ENCODE measurements around the gene TOPAZ1. TPM values are rescaled to one million over a fixed set of nuclear protein-coding genes. Genes with fewer than 3 reads are reported as not detected.

TOPAZ1 gene
- total and polyA plus RNA-seq, 2 of the 4 experiments (the other 2 are of a cell fraction) = not detected

GRCh38 chr3:44280077-44280476 lies 38.4 kb downstream of the TOPAZ1 start:
- POLR2A ChIA-PET (ENCODE audit: unreplicated experiment) = no interaction called here
- DNase-seq (no peak), ATAC-seq (ENCODE audit: low read depth) (no peak)
- in situ Hi-C loops (cut with MboI; ENCODE audit: low sequenced_read_pairs) (no loop called here), intact Hi-C loops (cut with micrococcal nuclease) (no loop called here), dilution Hi-C loops (cut with HindIII; ENCODE audit: low sequenced_read_pairs, unreplicated experiment) (no loop called here)
- no peak overlapping the region for H3K9ac ChIP-seq (ENCODE audit: low read depth, low read length)
- no peak overlapping the region for H3K18ac ChIP-seq (ENCODE audit: low read depth, low read length)
- H3K27me3 ChIP-seq (ENCODE audit: control insufficient read depth, insufficient read depth, low read length) = no peaks in the 10 kb centered on the region
- H2BK15ac ChIP-seq (ENCODE audit: low read depth, low read length) = no peak overlapping the region
- H3K79me1 ChIP-seq (ENCODE audit: low read depth in 1 of 2, low read length in 2 of 2) = no peaks in the 10 kb centered on the region
- H3K4me2 ChIP-seq (ENCODE audit: low read depth, low read length) = no peak overlapping the region
- no peak overlapping the region for H3K4ac ChIP-seq (ENCODE audit: low read depth, low read length)
- no TSS peak for BruUV-seq (replicated peaks)
- no peaks in the 10 kb centered on the region for H4K20me1 ChIP-seq (ENCODE audit: insufficient read depth, low read length)
- no peak overlapping the region for H3K4me3 ChIP-seq (ENCODE audit: insufficient read depth, low read depth, low read length)
- no peak overlapping the region for H2AFZ ChIP-seq (replicated peaks; ENCODE audit: low read length, poor library complexity)
- H3K14ac ChIP-seq (replicated peaks; ENCODE audit: low read depth, low read length) = no peak overlapping the region
- H2AK9ac ChIP-seq (replicated peaks; ENCODE audit: low read depth, low read length, poor library complexity) = no peak overlapping the region
- H3K56ac ChIP-seq (ENCODE audit: extremely low read depth, insufficient read depth, low read length) = no peak overlapping the region
- H3K4me1 ChIP-seq (ENCODE audit: control insufficient read depth, insufficient read depth, low read length) = no peaks in the 10 kb centered on the region
- H3K9me3 ChIP-seq (ENCODE audit: control insufficient read depth, insufficient read depth, low read length) = no peaks in the 10 kb centered on the region
- H3K27ac ChIP-seq (ENCODE audit: insufficient read depth, low read length) = no peak overlapping the region
- no peak overlapping the region for H2BK120ac ChIP-seq (ENCODE audit: low read depth, low read length)
- CTCF ChIA-PET = no interaction called here
- H2BK5ac ChIP-seq (ENCODE audit: low read depth, low read length, poor library complexity, severe bottlenecking) = no peak overlapping the region
- no peak for TF ChIP-seq RFX5 (IDR thresholded peaks at IDR 0.05; ENCODE audit: low read depth, low read length)
- TF ChIP-seq MAFK (IDR thresholded peaks at IDR 0.05; ENCODE audit: low read depth, low read length) = no peak
- TF ChIP-seq, protein P1, sequence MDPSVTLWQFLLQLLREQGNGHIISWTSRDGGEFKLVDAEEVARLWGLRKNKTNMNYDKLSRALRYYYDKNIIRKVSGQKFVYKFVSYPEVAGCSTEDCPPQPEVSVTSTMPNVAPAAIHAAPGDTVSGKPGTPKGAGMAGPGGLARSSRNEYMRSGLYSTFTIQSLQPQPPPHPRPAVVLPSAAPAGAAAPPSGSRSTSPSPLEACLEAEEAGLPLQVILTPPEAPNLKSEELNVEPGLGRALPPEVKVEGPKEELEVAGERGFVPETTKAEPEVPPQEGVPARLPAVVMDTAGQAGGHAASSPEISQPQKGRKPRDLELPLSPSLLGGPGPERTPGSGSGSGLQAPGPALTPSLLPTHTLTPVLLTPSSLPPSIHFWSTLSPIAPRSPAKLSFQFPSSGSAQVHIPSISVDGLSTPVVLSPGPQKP (IDR thresholded peaks at IDR 0.05; ENCODE audit: borderline replicate concordance, low read depth, low read length) = no peak
- TF ChIP-seq CTCF (conservative IDR thresholded peaks at IDR 0.05; ENCODE audit: low read depth, low read length) = no peak
- no peak for TF ChIP-seq FOS (IDR thresholded peaks at IDR 0.05; ENCODE audit: low read depth, low read length)
- TF ChIP-seq, protein P2, sequence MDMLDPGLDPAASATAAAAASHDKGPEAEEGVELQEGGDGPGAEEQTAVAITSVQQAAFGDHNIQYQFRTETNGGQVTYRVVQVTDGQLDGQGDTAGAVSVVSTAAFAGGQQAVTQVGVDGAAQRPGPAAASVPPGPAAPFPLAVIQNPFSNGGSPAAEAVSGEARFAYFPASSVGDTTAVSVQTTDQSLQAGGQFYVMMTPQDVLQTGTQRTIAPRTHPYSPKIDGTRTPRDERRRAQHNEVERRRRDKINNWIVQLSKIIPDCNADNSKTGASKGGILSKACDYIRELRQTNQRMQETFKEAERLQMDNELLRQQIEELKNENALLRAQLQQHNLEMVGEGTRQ (IDR thresholded peaks at IDR 0.05; ENCODE audit: low read depth, low read length) = no peak
- no peak for TF ChIP-seq POLR2A (IDR thresholded peaks at IDR 0.05; ENCODE audit: low read depth, low read length)
- TF ChIP-seq SMC3 (IDR thresholded peaks at IDR 0.05; ENCODE audit: low read depth, low read length) = no peak
- no peak for TF ChIP-seq RCOR1 (IDR thresholded peaks at IDR 0.05; ENCODE audit: insufficient replicate concordance, low read length)
- TF ChIP-seq RAD21 (IDR thresholded peaks at IDR 0.05; ENCODE audit: low read length) = no peak
- TF ChIP-seq CEBPB (IDR thresholded peaks at IDR 0.05; ENCODE audit: low read depth, low read length) = no peak
- TF ChIP-seq MXI1 (IDR thresholded peaks at IDR 0.05; ENCODE audit: borderline replicate concordance, low read depth, low read length) = no peak
- no peak for TF ChIP-seq BHLHE40 (IDR thresholded peaks at IDR 0.05; ENCODE audit: low read depth, low read length)
- no peak for TF ChIP-seq CHD1 (IDR thresholded peaks at IDR 0.05; ENCODE audit: low read depth, low read length)
- no peak for TF ChIP-seq MAZ (IDR thresholded peaks at IDR 0.05; ENCODE audit: borderline replicate concordance, low read depth, low read length)
- TF ChIP-seq NFE2L2 (IDR thresholded peaks at IDR 0.05; ENCODE audit: low read depth, low read length) = no peak
- H4K91ac ChIP-seq (ENCODE audit: insufficient read depth, low read depth, low read length) = no peak overlapping the region
- H3K23ac ChIP-seq (ENCODE audit: low read depth, low read length) = no peak overlapping the region
- no peak overlapping the region for H2AK5ac ChIP-seq (ENCODE audit: low read depth, low read length)
- no peak overlapping the region for H4K5ac ChIP-seq (ENCODE audit: low read depth, low read length)
- no CpG with 5 or more reads among the region's 3 CpGs for WGBS, 2 experiments (ENCODE audit: extremely low coverage in 2 of 2, insufficient read length in 1 of 2)
- no peak overlapping the region for H4K8ac ChIP-seq (ENCODE audit: low read depth in 2 of 2, low read length in 2 of 2)
- no peak overlapping the region for H2BK20ac ChIP-seq (ENCODE audit: low read depth, low read length)
- H3K36me3 ChIP-seq (ENCODE audit: control insufficient read depth, insufficient read depth, low read length) = no peaks in the 10 kb centered on the region
- no peaks in the 10 kb centered on the region for H3K9me1 ChIP-seq (ENCODE audit: insufficient read depth, low read length)

Data from IMR-90 (cell line).